HEK293 (cell line): Measurements from ENCODE around the gene CASP12.

Experiments used
- CTCF ChIA-PET: fragments of 350-600 bp; formaldehyde crosslinking; extraction: SDS; loops from one replicate; lab custom pipeline; 2021; ENCODE audit warnings: antibody characterized with exemption; lab: Yijun Ruan, JAX
- POLR2A ChIA-PET: fragments of 300-600 bp; formaldehyde crosslinking; extraction: SDS; loops from one replicate; lab custom pipeline; 2020; ENCODE audit warnings: antibody characterized with exemption, inconsistent platforms; lab: Yijun Ruan, JAX
- H3K27ac ChIP-seq: fragments of 200-500 bp; sonication (Bioruptor generic); 2 replicates; pipeline ENCODE4 v1.5.1; 2014; ENCODE audit warnings: low read depth, low read length, control low read depth, inconsistent platforms; ENCODE audit errors: extremely low read depth
- H3K36me3 ChIP-seq, 2 experiments: fragments of 200-500 bp in 1 of 2; sonication (Bioruptor generic) in 1 of 2; 1 replicate in 1 of 2; 2 replicates in 1 of 2; pipeline ENCODE4 v1.5.1; 2014 to 2017; ENCODE audit warnings: inconsistent platforms in 2 of 2, low read length in 2 of 2; ENCODE audit not compliant: control insufficient read depth in 2 of 2, insufficient read depth in 1 of 2
- H3K4me1 ChIP-seq: fragments of 200-500 bp; sonication (Bioruptor generic); 2 replicates; pipeline ENCODE4 v1.5.1; 2014; ENCODE audit warnings: mild to moderate bottlenecking, low read length, inconsistent platforms; ENCODE audit not compliant: control insufficient read depth, insufficient read depth
- H3K4me3 ChIP-seq: 2 replicates; pipeline ENCODE4 v1.5.1; 2011; ENCODE audit warnings: low read depth, mild to moderate bottlenecking, control low read depth, low read length, moderate library complexity
- H3K9me3 ChIP-seq: fragments of 200-500 bp; sonication (Bioruptor generic); 2 replicates; pipeline ENCODE4 v1.5.1; 2014; ENCODE audit warnings: low read depth, low read length, inconsistent platforms; ENCODE audit not compliant: control insufficient read depth, insufficient read depth
- EGR2 ChIP-seq: fragments of 450-650 bp; formaldehyde crosslinking; IDR thresholded peaks from 2 replicates; pipeline ENCODE4 v1.5.1; 2016; ENCODE audit warnings: low read depth, missing biosample characterization, missing genetic modification characterization
- HOXA7 ChIP-seq: sonication (generic); formaldehyde crosslinking; IDR thresholded peaks from 2 replicates; pipeline ENCODE4 v1.8.1; 2022; ENCODE audit warnings: missing genetic modification reagents, borderline replicate concordance
- KLF16 ChIP-seq: fragments of 450-650 bp; formaldehyde crosslinking; IDR thresholded peaks from 2 replicates; pipeline ENCODE4 v1.5.1; 2017; ENCODE audit warnings: missing biosample characterization, missing genetic modification characterization
- KLF9 ChIP-seq: fragments of 450-650 bp; formaldehyde crosslinking; IDR thresholded peaks from 2 replicates; pipeline ENCODE4 v1.5.1; 2016; ENCODE audit warnings: missing biosample characterization, missing genetic modification characterization, low read depth
- OVOL3 ChIP-seq: fragments of 450-650 bp; formaldehyde crosslinking; IDR thresholded peaks from 2 replicates; pipeline ENCODE4 v1.5.1; 2016; ENCODE audit warnings: missing biosample characterization, missing genetic modification characterization
- SETDB1 ChIP-seq: IDR thresholded peaks from one replicate; pipeline ENCODE4 v1.6.1; 2017; ENCODE audit warnings: mild to moderate bottlenecking, low read length, moderate library complexity, mixed read lengths; ENCODE audit not compliant: insufficient read length
- SP3 ChIP-seq: fragments of 450-650 bp; formaldehyde crosslinking; IDR thresholded peaks from 2 replicates; pipeline ENCODE4 v1.5.1; 2016; ENCODE audit warnings: missing biosample characterization, missing genetic modification characterization
- YY2 ChIP-seq: fragments of 450-650 bp; formaldehyde crosslinking; IDR thresholded peaks from 2 replicates; pipeline ENCODE4 v1.5.1; 2016; ENCODE audit warnings: missing biosample characterization, missing genetic modification characterization
- ZBTB21 ChIP-seq: fragments of 450-650 bp; formaldehyde crosslinking; IDR thresholded peaks from 2 replicates; pipeline ENCODE4 v1.5.1; 2017; ENCODE audit warnings: missing biosample characterization, missing genetic modification characterization
- ZBTB26 ChIP-seq: fragments of 450-650 bp; formaldehyde crosslinking; optimal IDR thresholded peaks from 2 replicates; pipeline ENCODE3; 2016; ENCODE audit warnings: missing biosample characterization, mild to moderate bottlenecking, missing genetic modification characterization
- ZNF211 ChIP-seq: fragments of 450-650 bp; formaldehyde crosslinking; IDR thresholded peaks from 2 replicates; pipeline ENCODE4 v1.5.1; 2016; ENCODE audit warnings: low read depth, missing biosample characterization, missing genetic modification characterization
- ZNF223 ChIP-seq: fragments of 450-650 bp; formaldehyde crosslinking; IDR thresholded peaks from 2 replicates; pipeline ENCODE4 v1.5.1; 2016; ENCODE audit warnings: missing biosample characterization, missing genetic modification characterization
- ZNF248 ChIP-seq: fragments of 450-650 bp; formaldehyde crosslinking; IDR thresholded peaks from 2 replicates; pipeline ENCODE4 v1.5.1; 2017; ENCODE audit warnings: missing biosample characterization, missing genetic modification characterization
- ZNF280C ChIP-seq: fragments of 450-650 bp; formaldehyde crosslinking; IDR thresholded peaks from 2 replicates; pipeline ENCODE4 v1.5.1; 2016; ENCODE audit warnings: missing biosample characterization, missing genetic modification characterization
- ZNF354C ChIP-seq: fragments of 450-650 bp; formaldehyde crosslinking; IDR thresholded peaks from 2 replicates; pipeline ENCODE4 v1.5.1; 2016; ENCODE audit warnings: missing biosample characterization, missing genetic modification characterization, low read depth, borderline replicate concordance
- ZNF416 ChIP-seq: fragments of 450-650 bp; formaldehyde crosslinking; IDR thresholded peaks from 2 replicates; pipeline ENCODE4 v1.5.1; 2016; ENCODE audit warnings: missing biosample characterization, missing genetic modification characterization
- ZNF423 ChIP-seq: fragments of 450-650 bp; formaldehyde crosslinking; IDR thresholded peaks from 2 replicates; pipeline ENCODE4 v1.5.1; 2016; ENCODE audit warnings: missing biosample characterization, missing genetic modification characterization
- ZNF48 ChIP-seq: fragments of 450-650 bp; formaldehyde crosslinking; IDR thresholded peaks from 2 replicates; pipeline ENCODE4 v1.5.1; 2016; ENCODE audit warnings: missing biosample characterization, missing genetic modification characterization
- ZNF530 ChIP-seq: fragments of 450-650 bp; formaldehyde crosslinking; IDR thresholded peaks from 2 replicates; pipeline ENCODE4 v1.5.1; 2016; ENCODE audit warnings: low read depth, missing biosample characterization, missing genetic modification characterization
- ZNF544 ChIP-seq: fragments of 450-650 bp; formaldehyde crosslinking; IDR thresholded peaks from 2 replicates; pipeline ENCODE4 v1.5.0; 2017; ENCODE audit warnings: missing biosample characterization, missing genetic modification characterization
- ZNF654 ChIP-seq: fragments of 450-650 bp; formaldehyde crosslinking; IDR thresholded peaks from 2 replicates; pipeline ENCODE4 v1.5.1; 2016; ENCODE audit warnings: low read depth, missing biosample characterization, missing genetic modification characterization
- ZNF677 ChIP-seq: fragments of 450-650 bp; IDR thresholded peaks from 2 replicates; pipeline ENCODE4 v1.5.0; 2018; ENCODE audit warnings: missing biosample characterization, mild to moderate bottlenecking, missing genetic modification characterization, moderate library complexity
- ZNF791 ChIP-seq: fragments of 450-650 bp; formaldehyde crosslinking; IDR thresholded peaks from 2 replicates; pipeline ENCODE4 v1.5.1; 2016; ENCODE audit warnings: missing biosample characterization, missing genetic modification characterization
- ZSCAN23 ChIP-seq: fragments of 450-650 bp; formaldehyde crosslinking; IDR thresholded peaks from 2 replicates; pipeline ENCODE4 v1.5.1; 2016; ENCODE audit warnings: missing biosample characterization, missing genetic modification characterization
- TF ChIP-seq, protein P1 (sequence below): IDR thresholded peaks from 2 replicates; pipeline ENCODE4 v1.6.1; 2011; ENCODE audit warnings: mild to moderate bottlenecking, low read depth, low read length, borderline replicate concordance
- TF ChIP-seq, protein P2 (sequence below): fragments of 450-650 bp; formaldehyde crosslinking; IDR thresholded peaks from 2 replicates; pipeline ENCODE4 v1.5.1; 2016; ENCODE audit warnings: missing biosample characterization, missing genetic modification characterization
- TF ChIP-seq, protein P3 (sequence below): fragments of 450-650 bp; formaldehyde crosslinking; IDR thresholded peaks from 2 replicates; pipeline ENCODE4 v1.5.1; 2017; ENCODE audit warnings: missing biosample characterization, missing genetic modification characterization

Gene CASP12

GRCh38 chr11:104843150-104843836 lies 55.0 kb downstream of the CASP12 start:
- no peaks in the 10 kb centered on the region for H3K4me1 ChIP-seq
- POLR2A ChIA-PET = no interaction called here
- CTCF ChIA-PET = no interaction called here
- no peaks in the 10 kb centered on the region for H3K36me3 ChIP-seq
- H3K27ac ChIP-seq = no peak overlapping the region
- no peaks in the 10 kb centered on the region for H3K9me3 ChIP-seq
- no peak overlapping the region for H3K4me3 ChIP-seq
- TF ChIP-seq SETDB1 (no peak), ZNF211 (tag by site-specific recombination) (no peak), ZNF677 (tag by site-specific recombination) (no peak), HOXA7 (no peak), KLF9 (tag by site-specific recombination) (no peak), ZBTB21 (no peak)

DNA sequence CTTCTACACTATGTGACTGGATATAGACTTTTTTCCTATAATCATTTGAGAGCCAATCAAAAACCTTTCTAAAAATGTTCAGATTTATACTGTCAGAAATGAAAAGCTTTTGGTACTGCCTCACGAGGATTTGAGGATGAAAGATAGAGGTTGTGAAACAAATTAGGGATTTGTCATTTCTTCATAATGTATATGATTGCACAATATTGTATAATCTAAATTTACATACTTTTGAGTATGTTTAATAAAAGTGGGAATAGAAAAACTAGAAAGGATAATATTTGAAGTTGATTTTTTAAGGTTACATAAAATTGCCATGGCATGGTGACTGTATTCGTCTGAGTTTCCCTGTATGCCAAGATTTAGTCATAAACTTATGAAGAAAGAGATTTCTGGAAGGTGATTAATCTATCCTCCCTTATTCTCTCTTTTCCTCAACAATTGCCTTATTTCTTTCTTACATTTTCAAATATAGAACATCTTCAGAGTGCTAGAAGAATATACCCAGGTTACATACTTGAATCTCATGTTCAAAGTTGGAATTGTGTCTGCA lies 56.2 kb downstream of the CASP12 start:
- no peaks in the 10 kb centered on the region for H3K4me1 ChIP-seq
- ChIA-PET POLR2A (no interaction called here), CTCF (no interaction called here)
- no peak overlapping the region for H3K4me3 ChIP-seq
- no peaks in the 10 kb centered on the region for H3K9me3 ChIP-seq
- no peak overlapping the region for H3K27ac ChIP-seq
- H3K36me3 ChIP-seq = no peaks in the 10 kb centered on the region
- TF ChIP-seq ZNF354C (tag by site-specific recombination) = no peak
- TF ChIP-seq, protein P1, sequence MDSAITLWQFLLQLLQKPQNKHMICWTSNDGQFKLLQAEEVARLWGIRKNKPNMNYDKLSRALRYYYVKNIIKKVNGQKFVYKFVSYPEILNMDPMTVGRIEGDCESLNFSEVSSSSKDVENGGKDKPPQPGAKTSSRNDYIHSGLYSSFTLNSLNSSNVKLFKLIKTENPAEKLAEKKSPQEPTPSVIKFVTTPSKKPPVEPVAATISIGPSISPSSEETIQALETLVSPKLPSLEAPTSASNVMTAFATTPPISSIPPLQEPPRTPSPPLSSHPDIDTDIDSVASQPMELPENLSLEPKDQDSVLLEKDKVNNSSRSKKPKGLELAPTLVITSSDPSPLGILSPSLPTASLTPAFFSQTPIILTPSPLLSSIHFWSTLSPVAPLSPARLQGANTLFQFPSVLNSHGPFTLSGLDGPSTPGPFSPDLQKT = no peak
- TF ChIP-seq SETDB1 = no peak
- no peak for TF ChIP-seq ZNF654 (tag by site-specific recombination)
- no peak for TF ChIP-seq OVOL3
- no peak for TF ChIP-seq ZNF416
- TF ChIP-seq, protein P2, sequence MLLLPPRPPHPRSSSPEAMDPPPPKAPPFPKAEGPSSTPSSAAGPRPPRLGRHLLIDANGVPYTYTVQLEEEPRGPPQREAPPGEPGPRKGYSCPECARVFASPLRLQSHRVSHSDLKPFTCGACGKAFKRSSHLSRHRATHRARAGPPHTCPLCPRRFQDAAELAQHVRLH (tag by site-specific recombination) = no peak
- TF ChIP-seq KLF16 (tag by site-specific recombination) = no peak
- TF ChIP-seq ZNF544 (tag by site-specific recombination) = no peak
- TF ChIP-seq ZNF48 (tag by site-specific recombination) = no peak
- TF ChIP-seq ZNF423 (tag by site-specific recombination) = no peak
- TF ChIP-seq YY2 (tag by site-specific recombination) = no peak

DNA sequence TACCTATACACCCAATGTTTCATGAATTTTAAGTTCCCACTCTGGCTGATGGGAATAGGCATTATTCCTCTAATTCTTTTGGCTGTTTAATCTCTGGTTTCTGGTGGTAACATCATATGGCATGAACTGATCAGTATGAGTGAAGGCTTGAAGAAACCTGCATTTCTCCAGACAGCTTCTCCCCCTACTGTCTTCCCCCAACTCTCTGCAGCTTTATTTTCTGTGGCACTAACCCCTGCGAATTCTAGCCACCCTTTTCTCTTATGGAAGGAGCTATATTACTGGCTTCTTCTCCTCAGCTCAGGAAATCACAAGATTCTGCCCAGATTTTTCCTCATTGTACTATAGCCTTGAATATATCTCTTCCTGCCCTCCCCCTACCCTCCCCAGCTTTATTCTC lies 57.1 kb downstream of the CASP12 start:
- Histone ChIP-seq H3K9me3 (no peaks in the 10 kb centered on the region), H3K4me1 (no peaks in the 10 kb centered on the region), H3K36me3 (no peaks in the 10 kb centered on the region), H3K27ac (no peak overlapping the region), H3K4me3 (no peak overlapping the region)
- CTCF ChIA-PET = no interaction called here
- POLR2A ChIA-PET = no interaction called here
- no peak for TF ChIP-seq ZNF223
- no peak for TF ChIP-seq ZNF530 (tag by site-specific recombination)
- no peak for TF ChIP-seq EGR2 (tag by site-specific recombination)
- no peak for TF ChIP-seq ZBTB26 (tag by site-specific recombination)
- TF ChIP-seq SP3 (tag by site-specific recombination) = no peak
- TF ChIP-seq, protein P3, sequence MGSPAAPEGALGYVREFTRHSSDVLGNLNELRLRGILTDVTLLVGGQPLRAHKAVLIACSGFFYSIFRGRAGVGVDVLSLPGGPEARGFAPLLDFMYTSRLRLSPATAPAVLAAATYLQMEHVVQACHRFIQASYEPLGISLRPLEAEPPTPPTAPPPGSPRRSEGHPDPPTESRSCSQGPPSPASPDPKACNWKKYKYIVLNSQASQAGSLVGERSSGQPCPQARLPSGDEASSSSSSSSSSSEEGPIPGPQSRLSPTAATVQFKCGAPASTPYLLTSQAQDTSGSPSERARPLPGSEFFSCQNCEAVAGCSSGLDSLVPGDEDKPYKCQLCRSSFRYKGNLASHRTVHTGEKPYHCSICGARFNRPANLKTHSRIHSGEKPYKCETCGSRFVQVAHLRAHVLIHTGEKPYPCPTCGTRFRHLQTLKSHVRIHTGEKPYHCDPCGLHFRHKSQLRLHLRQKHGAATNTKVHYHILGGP = no peak
- TF ChIP-seq ZNF248 (tag by site-specific recombination) = no peak
- TF ChIP-seq ZNF791 (tag by site-specific recombination) = no peak
- TF ChIP-seq ZSCAN23 (tag by site-specific recombination) = no peak
- TF ChIP-seq ZNF280C (tag by site-specific recombination) = no peak
- no peak for TF ChIP-seq OVOL3
